OCI-LY1 (cell line): Measurements from ENCODE around the gene CCDC92.

ENCODE experiments used
- EZH2 ChIP-seq: fragments of 200-600 bp; sonication (generic), shearing (Covaris generic); IDR thresholded peaks from 2 replicates; pipeline ENCODE4 v1.8.0; 2017; ENCODE audit warnings: borderline replicate concordance, mixed run types, mild to moderate bottlenecking, antibody characterized with exemption, low read length, moderate library complexity, mixed read lengths
- TF ChIP-seq, protein P1 (sequence below): fragments of 200-600 bp; sonication (generic), shearing (Covaris generic); IDR thresholded peaks from 2 replicates; pipeline ENCODE4 v1.5.1; 2017; ENCODE audit warnings: mild to moderate bottlenecking, antibody characterized with exemption, low read length, moderate library complexity, mixed read lengths

DNA sequence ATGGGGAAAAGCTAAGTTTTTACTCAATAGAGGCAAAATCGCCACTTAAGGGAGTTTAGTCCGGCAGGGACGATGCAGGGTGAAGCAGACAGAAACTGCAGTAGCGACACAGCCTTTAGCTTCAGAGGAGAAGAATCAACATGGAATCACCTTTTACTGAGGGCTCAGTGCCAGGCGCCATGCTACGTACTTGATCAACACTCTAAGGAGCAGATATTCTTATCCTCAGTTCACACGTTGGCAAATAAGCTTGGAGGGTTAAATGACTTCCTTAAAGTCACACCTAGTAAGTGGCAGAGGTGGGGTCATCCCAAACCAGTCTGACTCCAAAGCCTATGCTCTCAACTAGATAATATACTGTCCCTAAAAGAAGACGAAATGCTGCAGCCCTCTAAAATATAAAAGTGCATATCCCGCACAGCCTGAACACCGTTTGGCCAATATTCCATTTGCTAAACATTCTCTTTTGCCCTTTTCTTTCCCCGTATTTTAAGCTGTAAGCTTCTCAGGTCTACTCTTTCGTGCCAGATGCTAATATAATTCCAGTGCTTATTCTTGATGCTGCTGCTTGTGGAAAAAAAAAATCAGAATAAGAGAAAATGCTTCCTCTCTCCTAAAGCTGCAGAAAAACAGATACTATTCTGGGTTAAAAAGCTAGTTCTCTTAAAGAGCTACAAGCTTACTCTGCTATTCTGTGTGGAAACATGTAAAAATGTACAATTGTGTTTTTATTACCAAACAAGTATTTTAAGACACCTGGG, 10.9 kb downstream of the CCDC92 start:
- TF ChIP-seq, protein P1, sequence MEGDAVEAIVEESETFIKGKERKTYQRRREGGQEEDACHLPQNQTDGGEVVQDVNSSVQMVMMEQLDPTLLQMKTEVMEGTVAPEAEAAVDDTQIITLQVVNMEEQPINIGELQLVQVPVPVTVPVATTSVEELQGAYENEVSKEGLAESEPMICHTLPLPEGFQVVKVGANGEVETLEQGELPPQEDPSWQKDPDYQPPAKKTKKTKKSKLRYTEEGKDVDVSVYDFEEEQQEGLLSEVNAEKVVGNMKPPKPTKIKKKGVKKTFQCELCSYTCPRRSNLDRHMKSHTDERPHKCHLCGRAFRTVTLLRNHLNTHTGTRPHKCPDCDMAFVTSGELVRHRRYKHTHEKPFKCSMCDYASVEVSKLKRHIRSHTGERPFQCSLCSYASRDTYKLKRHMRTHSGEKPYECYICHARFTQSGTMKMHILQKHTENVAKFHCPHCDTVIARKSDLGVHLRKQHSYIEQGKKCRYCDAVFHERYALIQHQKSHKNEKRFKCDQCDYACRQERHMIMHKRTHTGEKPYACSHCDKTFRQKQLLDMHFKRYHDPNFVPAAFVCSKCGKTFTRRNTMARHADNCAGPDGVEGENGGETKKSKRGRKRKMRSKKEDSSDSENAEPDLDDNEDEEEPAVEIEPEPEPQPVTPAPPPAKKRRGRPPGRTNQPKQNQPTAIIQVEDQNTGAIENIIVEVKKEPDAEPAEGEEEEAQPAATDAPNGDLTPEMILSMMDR: no peak
- no peak for TF ChIP-seq EZH2
